HG02870 (cell line): ENCODE measurements around the gene NPVF.

Experiments used
- ATAC-seq: cut with Tn5 transposase; IDR thresholded peaks from one replicate; pipeline ENCODE4 v1.9.1; 2021; ENCODE audit warnings: mild to moderate bottlenecking, moderate library complexity; ENCODE audit not compliant: unreplicated experiment

Gene NPVF

DNA sequence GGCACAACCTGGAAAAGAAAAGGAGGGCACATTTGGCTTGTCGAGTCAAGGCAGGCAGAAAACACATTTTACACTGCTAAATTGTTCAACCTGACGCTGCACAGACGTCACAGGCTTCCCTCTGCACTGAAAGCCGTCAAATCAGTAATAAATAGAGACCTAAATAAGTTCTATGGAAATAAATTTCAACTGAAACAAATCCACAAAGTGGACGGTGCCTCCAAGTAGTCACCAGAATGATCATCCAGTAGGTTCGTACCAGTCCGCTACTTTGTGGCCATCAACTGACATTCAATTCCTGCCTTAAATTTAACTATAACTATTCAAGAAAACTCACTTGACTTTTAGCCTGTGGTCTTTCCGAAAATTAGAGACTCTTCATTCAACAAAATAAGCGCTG lies 49.0 kb downstream of the NPVF start:
- no peak for ATAC-seq
